Measurements from ENCODE around the gene ASTN1. TPM values are rescaled to one million over a fixed set of nuclear protein-coding genes. Genes with fewer than 3 reads are reported as not detected.

The ASTN1 gene
- total RNA-seq, 1 experiment from 2014 or later, result 0.42 TPM

DNA sequence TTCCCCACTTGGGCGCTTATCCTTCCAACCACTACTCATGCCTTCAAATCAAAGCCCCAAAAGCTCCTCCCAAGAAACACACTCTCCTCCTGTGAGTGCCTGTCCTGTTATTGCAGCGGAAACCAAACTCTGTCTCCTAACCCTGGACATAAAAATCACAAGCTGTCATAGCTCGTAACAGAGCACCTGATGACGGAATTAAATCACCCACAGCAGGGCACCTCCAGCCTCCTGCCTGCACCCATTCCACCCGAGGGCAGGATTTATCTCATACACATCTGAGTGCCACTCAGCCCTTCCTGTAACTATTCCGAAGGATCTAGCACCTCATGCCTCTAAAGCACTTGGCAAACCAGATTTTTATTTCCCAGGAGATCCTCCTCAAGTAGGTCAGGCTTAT, 100.9 kb downstream of the ASTN1 start:
- Histone ChIP-seq H3K9me3 (ENCODE audit: control insufficient read depth in 1 of 2, insufficient read depth in 1 of 2, low read depth in 1 of 2, low read length in 2 of 2) (no peaks in the 10 kb centered on the region), H3K79me2 (ENCODE audit: insufficient read depth, low read length) (no peaks in the 10 kb centered on the region), H3K4me3 (replicated peaks in 1 of 2; ENCODE audit: low read depth in 1 of 2, low read length in 2 of 2) (no peak overlapping the region), H3K27me3 (ENCODE audit: insufficient read depth, low read length) (peaks cover 5% of the 10 kb centered on the region; the same call in 1 of the 2 replicates), H3K9ac (ENCODE audit: low read length) (no peak overlapping the region), H4K20me1 (ENCODE audit: insufficient read depth) (no peaks in the 10 kb centered on the region), H3K4me2 (ENCODE audit: low read length) (no peak overlapping the region), H3K4me1 (ENCODE audit: control insufficient read depth in 1 of 2, insufficient read depth in 2 of 2, low read length in 2 of 2) (no peaks in the 10 kb centered on the region), H2AFZ (ENCODE audit: low read depth, low read length, poor library complexity, severe bottlenecking) (no peak overlapping the region), H3K36me3 (ENCODE audit: control insufficient read depth in 1 of 2, insufficient read depth in 2 of 2, low read length in 2 of 2) (no peaks in the 10 kb centered on the region), H3K27ac (ENCODE audit: low read depth, low read length) (no peak overlapping the region), H3K9me2 (ENCODE audit: insufficient read depth) (no peaks in the 10 kb centered on the region)
- no peak for TF ChIP-seq RAD21 (IDR thresholded peaks at IDR 0.05; ENCODE audit: low read depth)
- TF ChIP-seq JUND (IDR thresholded peaks at IDR 0.05), result no peak
- TF ChIP-seq, protein P1, sequence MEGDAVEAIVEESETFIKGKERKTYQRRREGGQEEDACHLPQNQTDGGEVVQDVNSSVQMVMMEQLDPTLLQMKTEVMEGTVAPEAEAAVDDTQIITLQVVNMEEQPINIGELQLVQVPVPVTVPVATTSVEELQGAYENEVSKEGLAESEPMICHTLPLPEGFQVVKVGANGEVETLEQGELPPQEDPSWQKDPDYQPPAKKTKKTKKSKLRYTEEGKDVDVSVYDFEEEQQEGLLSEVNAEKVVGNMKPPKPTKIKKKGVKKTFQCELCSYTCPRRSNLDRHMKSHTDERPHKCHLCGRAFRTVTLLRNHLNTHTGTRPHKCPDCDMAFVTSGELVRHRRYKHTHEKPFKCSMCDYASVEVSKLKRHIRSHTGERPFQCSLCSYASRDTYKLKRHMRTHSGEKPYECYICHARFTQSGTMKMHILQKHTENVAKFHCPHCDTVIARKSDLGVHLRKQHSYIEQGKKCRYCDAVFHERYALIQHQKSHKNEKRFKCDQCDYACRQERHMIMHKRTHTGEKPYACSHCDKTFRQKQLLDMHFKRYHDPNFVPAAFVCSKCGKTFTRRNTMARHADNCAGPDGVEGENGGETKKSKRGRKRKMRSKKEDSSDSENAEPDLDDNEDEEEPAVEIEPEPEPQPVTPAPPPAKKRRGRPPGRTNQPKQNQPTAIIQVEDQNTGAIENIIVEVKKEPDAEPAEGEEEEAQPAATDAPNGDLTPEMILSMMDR (IDR thresholded peaks at IDR 0.05 in 2 of 3, conservative IDR thresholded peaks at IDR 0.05 in 1 of 3; ENCODE audit: borderline replicate concordance in 1 of 3, insufficient read depth in 1 of 3, low read depth in 2 of 3, low read length in 2 of 3), result no peak
- no peak for TF ChIP-seq SRF (IDR thresholded peaks at IDR 0.05; ENCODE audit: low read depth)
- TF ChIP-seq ZNF274 (IDR thresholded peaks at IDR 0.05; ENCODE audit: low read depth, low read length), result no peak
- TF ChIP-seq FOSL1 (IDR thresholded peaks at IDR 0.05; ENCODE audit: low read depth), result no peak
- TF ChIP-seq, protein P2, sequence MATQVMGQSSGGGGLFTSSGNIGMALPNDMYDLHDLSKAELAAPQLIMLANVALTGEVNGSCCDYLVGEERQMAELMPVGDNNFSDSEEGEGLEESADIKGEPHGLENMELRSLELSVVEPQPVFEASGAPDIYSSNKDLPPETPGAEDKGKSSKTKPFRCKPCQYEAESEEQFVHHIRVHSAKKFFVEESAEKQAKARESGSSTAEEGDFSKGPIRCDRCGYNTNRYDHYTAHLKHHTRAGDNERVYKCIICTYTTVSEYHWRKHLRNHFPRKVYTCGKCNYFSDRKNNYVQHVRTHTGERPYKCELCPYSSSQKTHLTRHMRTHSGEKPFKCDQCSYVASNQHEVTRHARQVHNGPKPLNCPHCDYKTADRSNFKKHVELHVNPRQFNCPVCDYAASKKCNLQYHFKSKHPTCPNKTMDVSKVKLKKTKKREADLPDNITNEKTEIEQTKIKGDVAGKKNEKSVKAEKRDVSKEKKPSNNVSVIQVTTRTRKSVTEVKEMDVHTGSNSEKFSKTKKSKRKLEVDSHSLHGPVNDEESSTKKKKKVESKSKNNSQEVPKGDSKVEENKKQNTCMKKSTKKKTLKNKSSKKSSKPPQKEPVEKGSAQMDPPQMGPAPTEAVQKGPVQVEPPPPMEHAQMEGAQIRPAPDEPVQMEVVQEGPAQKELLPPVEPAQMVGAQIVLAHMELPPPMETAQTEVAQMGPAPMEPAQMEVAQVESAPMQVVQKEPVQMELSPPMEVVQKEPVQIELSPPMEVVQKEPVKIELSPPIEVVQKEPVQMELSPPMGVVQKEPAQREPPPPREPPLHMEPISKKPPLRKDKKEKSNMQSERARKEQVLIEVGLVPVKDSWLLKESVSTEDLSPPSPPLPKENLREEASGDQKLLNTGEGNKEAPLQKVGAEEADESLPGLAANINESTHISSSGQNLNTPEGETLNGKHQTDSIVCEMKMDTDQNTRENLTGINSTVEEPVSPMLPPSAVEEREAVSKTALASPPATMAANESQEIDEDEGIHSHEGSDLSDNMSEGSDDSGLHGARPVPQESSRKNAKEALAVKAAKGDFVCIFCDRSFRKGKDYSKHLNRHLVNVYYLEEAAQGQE (IDR thresholded peaks at IDR 0.05; ENCODE audit: low read depth), result no peak
- TF ChIP-seq EGR1 (IDR thresholded peaks at IDR 0.05; ENCODE audit: low read depth), result no peak
- no peak for TF ChIP-seq CBX3 (IDR thresholded peaks at IDR 0.05; ENCODE audit: low read depth)
- TF ChIP-seq TCF7L2 (IDR thresholded peaks at IDR 0.05; ENCODE audit: borderline replicate concordance, extremely low read depth, insufficient read depth, insufficient read length), result no peak
- TF ChIP-seq SIN3A (IDR thresholded peaks at IDR 0.05; ENCODE audit: low read depth), result no peak
- TF ChIP-seq, protein P3, sequence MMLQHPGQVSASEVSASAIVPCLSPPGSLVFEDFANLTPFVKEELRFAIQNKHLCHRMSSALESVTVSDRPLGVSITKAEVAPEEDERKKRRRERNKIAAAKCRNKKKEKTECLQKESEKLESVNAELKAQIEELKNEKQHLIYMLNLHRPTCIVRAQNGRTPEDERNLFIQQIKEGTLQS (IDR thresholded peaks at IDR 0.05), result no peak
- TF ChIP-seq, protein P4, sequence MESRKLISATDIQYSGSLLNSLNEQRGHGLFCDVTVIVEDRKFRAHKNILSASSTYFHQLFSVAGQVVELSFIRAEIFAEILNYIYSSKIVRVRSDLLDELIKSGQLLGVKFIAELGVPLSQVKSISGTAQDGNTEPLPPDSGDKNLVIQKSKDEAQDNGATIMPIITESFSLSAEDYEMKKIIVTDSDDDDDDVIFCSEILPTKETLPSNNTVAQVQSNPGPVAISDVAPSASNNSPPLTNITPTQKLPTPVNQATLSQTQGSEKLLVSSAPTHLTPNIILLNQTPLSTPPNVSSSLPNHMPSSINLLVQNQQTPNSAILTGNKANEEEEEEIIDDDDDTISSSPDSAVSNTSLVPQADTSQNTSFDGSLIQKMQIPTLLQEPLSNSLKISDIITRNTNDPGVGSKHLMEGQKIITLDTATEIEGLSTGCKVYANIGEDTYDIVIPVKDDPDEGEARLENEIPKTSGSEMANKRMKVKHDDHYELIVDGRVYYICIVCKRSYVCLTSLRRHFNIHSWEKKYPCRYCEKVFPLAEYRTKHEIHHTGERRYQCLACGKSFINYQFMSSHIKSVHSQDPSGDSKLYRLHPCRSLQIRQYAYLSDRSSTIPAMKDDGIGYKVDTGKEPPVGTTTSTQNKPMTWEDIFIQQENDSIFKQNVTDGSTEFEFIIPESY (IDR thresholded peaks at IDR 0.05; ENCODE audit: extremely low read depth, insufficient replicate concordance, low read length), result no peak
- TF ChIP-seq ZFX (IDR thresholded peaks at IDR 0.05), result no peak
- no peak for TF ChIP-seq POLR2A (IDR thresholded peaks at IDR 0.05; ENCODE audit: borderline replicate concordance, extremely low read depth, insufficient read depth, insufficient read length)
- no peak for TF ChIP-seq CEBPB (IDR thresholded peaks at IDR 0.05; ENCODE audit: low read depth)
- no peak for TF ChIP-seq EZH2 (IDR thresholded peaks at IDR 0.05)
- no peak for TF ChIP-seq SP1 (IDR thresholded peaks at IDR 0.05; ENCODE audit: low read depth)
- TF ChIP-seq, protein P5, sequence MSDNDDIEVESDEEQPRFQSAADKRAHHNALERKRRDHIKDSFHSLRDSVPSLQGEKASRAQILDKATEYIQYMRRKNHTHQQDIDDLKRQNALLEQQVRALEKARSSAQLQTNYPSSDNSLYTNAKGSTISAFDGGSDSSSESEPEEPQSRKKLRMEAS (IDR thresholded peaks at IDR 0.05), result no peak
- TF ChIP-seq POLR2AphosphoS5 (IDR thresholded peaks at IDR 0.05; ENCODE audit: low read depth, low read length), result no peak
- ChIA-PET RAD21 (ENCODE audit: low non-redundant PET in 1 of 2, low total read pairs in 2 of 2, uncharacterized antibody in 2 of 2, unreplicated experiment in 2 of 2) (no interaction called here), POLR2A (no interaction called here), CTCF (no interaction called here)
- ATAC-seq, result no peak
- intact Hi-C loops (cut with micrococcal nuclease), result no loop called here
- DNase-seq (ENCODE audit: low read depth, low spot score), result no peak
- BruUV-seq (replicated peaks), result no TSS peak

Data from HCT116 (cell line).